GM21723 (cell line): ENCODE results near the gene UCHL3.

Experiments used
- ATAC-seq: cut with Tn5 transposase; IDR thresholded peaks from one replicate; pipeline ENCODE4 v1.9.1; 2021; ENCODE audit warnings: mild to moderate bottlenecking, moderate library complexity; ENCODE audit not compliant: unreplicated experiment

The UCHL3 gene

DNA sequence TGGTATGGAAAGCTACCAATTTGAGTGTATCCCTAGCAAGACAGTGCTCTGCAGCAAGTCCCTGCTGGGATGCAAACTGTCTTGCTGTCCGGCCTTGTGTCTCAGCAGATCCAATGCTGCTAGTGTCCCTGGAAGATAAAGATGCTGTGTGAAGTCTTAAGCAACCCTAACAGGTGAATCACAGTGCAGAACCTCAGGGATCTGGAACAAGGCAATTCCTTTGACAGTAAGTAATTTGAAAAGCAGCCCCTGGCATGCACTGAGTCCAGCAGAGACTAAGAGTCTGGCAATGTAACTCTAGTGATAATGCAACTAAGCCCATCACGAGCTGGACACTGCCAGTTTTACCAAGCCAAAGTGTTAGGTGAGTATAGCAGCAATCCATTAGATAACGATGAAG, 1.7 kb upstream of the UCHL3 start:
- no peak for ATAC-seq

DNA sequence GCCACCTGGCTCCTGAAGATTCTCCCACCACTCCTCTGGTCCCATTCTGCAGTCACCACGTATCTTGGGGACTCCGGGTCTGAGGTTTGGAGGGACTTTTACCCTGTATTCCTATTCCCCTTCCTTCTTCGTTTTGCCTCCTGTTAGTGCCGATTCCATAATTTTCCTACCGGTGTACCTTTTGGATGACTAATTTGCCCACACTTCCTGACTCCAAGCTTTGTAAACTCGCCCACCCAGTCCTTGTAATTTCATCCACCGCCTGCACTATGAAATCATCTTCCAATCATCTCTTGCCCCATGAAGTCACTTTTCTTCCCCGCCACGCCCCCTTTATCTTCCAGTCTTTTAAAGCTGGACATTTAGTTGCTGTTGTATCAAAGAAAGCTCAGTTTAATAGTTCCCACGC, 572 bp downstream of the UCHL3 start:
- ATAC-seq: peak; percentile 26

- no peak for ATAC-seq
Observed at GRCh38 chr13:75554464-75554863, 4.9 kb downstream of the UCHL3 start.

DNA sequence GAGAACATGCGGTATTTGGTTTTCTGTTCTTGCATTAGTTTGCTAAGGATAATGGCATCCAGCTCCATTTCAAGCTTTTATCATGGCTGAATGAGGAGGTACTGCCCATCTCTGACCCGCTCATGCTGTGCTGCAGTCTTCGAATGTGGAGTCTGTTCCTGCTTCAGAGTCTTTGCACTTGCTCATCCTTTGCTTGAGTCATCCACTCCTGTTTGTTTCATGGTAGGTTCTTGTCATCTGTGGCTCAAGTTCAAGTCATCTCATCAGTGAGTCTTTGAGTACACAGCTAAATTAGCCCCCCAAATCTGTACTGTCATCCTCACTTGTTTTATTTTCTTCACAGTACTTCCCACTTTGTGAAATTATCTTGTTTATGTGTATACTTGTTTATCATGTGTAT, 5.4 kb downstream of the UCHL3 start:
- no peak for ATAC-seq

DNA sequence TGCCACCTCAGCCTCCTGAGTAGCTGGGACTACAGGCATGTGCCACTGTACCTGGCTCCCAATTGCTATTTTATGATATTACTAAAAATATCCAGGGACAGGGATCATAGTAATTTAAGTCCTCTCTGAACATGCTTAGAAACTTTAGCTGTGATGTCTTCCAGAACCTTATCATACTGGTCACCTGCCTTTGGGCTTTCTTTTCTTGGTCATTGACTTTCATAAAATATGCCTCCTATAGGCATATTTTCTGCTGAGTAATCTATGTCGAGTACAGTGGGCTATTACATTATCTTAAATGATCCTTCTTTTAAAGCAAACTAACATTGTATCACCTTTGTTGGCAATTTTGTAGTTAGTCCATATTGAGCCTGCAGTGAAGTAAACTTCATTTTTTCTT, 6.2 kb downstream of the UCHL3 start:
- no peak for ATAC-seq

- ATAC-seq: no peak
Observed at GRCh38 chr13:75556961-75557360, 7.4 kb downstream of the UCHL3 start.

DNA sequence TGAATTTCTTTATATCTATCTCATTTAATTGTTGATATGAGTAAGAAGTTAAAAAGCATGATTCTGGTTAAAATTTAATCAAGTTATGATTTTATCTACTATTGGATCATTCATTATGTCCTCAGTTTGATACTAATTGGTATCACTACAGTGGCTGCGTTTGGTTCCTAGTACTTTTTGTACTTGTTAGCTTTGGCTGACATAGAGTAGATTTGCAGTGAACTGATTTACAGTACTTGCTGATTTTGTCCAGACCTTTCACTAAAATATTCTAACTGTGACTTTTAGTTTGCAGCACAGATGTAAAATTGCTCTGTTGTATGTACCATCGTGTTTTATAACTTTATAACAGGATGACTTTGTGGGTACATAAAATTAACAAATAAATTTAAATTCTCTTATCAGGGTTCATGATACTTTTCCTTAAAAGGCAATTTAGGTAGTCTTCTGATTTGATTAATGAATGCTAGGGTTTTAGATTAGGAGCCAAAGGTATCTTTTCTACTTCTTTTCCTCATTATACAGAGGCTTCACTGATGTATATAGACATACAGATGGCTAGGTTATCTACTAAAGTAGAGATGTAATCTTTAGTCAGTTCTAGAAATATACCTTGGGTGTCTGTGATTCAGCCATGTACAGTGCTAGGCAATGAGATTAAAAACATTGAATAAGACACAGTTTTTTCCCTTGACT, 8.7 kb downstream of the UCHL3 start:
- ATAC-seq: no peak

DNA sequence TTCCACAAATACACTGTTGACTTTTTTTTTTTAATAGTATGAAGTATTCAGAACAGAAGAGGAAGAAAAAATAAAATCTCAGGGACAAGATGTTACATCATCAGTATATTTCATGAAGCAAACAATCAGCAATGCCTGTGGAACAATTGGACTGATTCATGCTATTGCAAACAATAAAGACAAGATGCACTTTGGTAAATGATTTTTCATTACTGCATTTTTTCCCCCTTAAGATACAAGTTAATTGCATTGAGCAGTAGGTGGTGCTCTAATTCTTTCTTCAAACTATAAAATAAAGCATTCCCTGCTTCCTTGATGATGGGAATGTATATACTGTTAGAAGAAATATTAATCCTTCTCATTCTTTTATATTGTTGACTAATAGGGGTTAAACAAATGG, 17.1 kb downstream of the UCHL3 start:
- ATAC-seq: no peak

- no peak for ATAC-seq
Observed at GRCh38 chr13:75569576-75569975, 20.0 kb downstream of the UCHL3 start.

- peak; percentile 72 for ATAC-seq
Observed at GRCh38 chr13:75579529-75579928, 29.9 kb downstream of the UCHL3 start.

DNA sequence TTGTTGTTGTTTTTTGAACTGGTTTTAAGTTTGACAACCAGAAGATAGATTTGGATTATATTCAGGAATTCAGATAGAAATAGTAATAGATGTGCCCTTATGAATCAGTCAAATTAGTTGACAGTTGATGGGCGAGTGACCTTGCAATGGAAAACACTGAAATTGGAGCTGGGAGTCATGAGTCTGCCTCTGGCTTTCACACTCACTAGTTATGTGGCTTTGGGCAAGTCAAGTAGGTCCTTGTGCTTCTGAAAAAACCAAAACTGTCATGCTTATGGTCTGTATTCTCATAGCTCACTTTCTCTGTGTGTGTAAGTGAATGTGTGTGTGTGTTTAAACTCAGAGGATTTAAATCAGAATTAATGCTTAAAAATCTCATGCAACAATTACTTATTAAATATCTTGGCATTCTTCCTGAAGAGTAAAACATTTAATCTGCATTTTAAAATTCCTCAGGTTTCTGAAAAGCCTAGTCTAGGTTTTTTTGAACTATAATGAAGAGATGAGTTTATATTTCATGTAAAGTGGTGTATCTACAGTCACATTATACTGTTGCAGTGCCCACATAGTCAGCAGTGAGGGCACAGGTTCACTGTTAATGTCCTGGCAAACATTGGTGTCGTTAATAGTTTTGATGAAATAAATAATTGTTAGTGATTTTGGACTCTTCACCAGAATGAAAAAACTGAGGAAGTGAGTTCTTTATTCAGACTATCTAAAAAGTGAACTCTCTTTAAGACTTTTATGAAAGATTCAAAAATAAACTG, 32.5 kb downstream of the UCHL3 start:
- ATAC-seq: no peak

- ATAC-seq: no peak
Observed at GRCh38 chr13:75583091-75583490, 33.5 kb downstream of the UCHL3 start.

GRCh38 chr13:75585153-75585552, 35.6 kb downstream of the UCHL3 start:
- no peak for ATAC-seq

DNA sequence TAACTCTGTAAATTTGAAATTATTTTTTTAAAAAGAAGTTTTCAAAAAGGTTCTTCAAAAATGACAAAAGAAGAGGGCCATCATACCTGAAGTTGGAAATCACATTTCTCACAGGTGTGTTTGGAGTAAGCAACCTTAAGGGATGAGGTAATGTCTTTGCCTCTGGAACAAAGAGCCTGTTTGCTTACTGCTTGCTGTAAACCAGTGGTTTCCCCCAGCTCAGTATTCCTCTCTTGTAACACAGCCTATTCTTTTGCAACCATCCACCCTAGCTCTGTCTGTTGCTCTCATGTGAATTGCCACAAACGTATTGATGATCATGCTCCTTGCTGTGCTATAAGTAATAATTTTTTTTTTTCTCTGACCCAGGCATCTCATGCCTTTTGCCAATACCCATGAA, 38.1 kb downstream of the UCHL3 start:
- no peak for ATAC-seq

DNA sequence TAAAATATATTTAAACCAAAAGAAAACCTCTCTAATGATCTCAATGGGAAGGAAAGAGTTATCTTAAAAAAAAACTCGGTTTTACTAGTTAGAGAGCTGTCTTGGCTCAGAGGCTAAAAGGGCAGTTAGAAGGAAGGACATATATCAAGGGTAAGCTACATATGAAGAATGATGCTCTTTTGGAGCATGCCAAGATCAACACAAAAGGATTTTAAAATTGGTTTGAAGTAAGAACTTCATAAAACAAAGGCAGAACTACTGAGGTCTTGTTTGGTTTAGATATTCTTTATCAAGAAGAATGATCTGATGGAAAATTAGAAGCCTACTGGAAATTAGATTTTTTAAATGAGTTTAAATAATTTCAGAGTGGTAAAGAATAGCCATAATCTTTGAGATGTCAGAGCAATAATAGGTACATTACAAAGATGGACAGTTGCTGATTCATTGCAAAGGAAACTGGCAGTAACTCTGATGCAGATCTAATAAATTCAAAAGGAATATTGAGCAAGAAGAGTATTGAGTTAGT, 47.1 kb downstream of the UCHL3 start:
- no peak for ATAC-seq

- no peak for ATAC-seq
Observed at GRCh38 chr13:75600371-75600770, 50.8 kb downstream of the UCHL3 start.

DNA sequence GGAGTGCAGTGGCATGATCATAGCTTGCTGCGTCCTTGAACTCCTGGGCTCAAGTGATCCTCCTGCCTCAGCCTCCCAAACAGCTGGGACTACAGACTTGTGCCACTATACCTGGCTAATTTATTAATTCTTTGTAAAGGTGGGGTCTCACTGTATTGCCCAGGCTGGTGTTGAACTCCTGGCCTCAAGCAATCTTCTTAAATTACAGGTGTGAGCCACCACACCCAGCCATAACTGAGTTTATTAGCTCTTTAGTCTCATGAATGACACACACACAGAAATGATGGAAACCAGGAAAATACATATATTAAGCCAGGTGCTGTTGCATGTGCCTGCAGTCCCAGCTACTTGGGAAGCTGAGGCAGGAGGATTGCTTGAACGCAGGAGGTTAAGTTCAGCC, 53.4 kb downstream of the UCHL3 start:
- no peak for ATAC-seq

GRCh38 chr13:75607447-75607846, 57.9 kb downstream of the UCHL3 start:
- no peak for ATAC-seq

DNA sequence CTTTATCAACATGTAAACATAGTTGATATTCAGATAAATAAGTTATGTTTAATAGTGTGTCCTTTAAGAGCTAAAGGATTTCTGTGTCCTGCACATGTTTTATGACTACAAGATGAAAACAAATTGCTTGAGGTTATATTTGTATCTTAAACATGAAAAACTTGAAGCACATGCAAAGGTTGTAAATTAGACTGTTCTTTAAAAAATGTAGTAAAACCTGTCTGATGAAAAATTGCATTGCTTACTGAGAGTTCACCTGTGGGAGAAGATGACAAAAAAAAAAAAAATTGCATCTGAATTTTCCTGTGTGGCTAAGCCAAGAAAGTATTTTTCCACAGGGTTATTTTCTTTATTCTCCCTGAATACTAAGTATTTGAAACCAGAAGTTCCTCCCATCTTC, 60.9 kb downstream of the UCHL3 start:
- ATAC-seq: no peak

- no peak for ATAC-seq
Observed at GRCh38 chr13:75612354-75612753, 62.8 kb downstream of the UCHL3 start.

DNA sequence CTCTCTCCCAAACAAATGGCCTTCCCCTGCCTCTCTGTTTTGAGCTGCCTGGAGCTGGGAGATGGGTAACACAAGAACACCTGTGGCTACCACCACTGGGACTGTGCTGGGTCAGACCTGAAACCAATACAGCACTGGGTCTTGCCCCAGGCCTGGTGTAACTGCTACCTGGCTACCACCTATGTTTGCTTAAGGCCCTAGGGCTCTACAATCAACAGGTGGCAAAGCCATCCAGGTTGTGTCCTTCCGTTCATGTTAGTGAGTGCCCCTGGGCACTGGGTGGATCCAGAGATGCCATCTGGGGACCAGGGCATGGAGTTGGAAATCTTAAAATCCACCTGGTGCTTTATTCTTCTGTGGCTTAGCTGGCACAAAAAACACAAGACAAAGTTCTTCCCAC, 67.6 kb downstream of the UCHL3 start:
- no peak for ATAC-seq

- ATAC-seq: no peak
Observed at GRCh38 chr13:75618308-75618707, 68.7 kb downstream of the UCHL3 start.
